K562 (cell line): ENCODE measurements around the gene DUSP10. TPM values are rescaled to one million over a fixed set of nuclear protein-coding genes. Genes with fewer than 3 reads are reported as not detected.

ENCODE experiments used
- CCAR2 ChIP-seq: fragments of 200-400 bp; formaldehyde crosslinking; IDR thresholded peaks from 2 replicates; pipeline ENCODE4 v1.6.1; 2017; ENCODE audit warnings: mild to moderate bottlenecking, low read depth, low read length
- CXXC5 ChIP-seq: fragments of 250-450 bp; sonication (Bioruptor Pico); IDR thresholded peaks from 2 replicates; pipeline ENCODE4 v1.8.0; 2022; ENCODE audit warnings: inconsistent platforms, mild to moderate bottlenecking, moderate library complexity
- FOSL1 ChIP-seq: fragments of 200-800 bp; sonication (Bioruptor generic); conservative IDR thresholded peaks from 2 replicates; pipeline ENCODE4 v1.6.1; 2016; ENCODE audit warnings: missing genetic modification characterization, missing compliant biosample characterization
- FOXK2 ChIP-seq, 2 experiments: fragments of 450-650 bp; IDR thresholded peaks in 1 of 2; conservative IDR thresholded peaks in 1 of 2; 2 replicates each; pipeline ENCODE4 v1.6.1; 2016; ENCODE audit warnings: low read depth in 2 of 2, mild to moderate bottlenecking in 1 of 2
- MBD2 ChIP-seq: sonication (generic); IDR thresholded peaks from 2 replicates; pipeline ENCODE4 v1.6.1; 2016; ENCODE audit warnings: low read depth, borderline replicate concordance
- NCOA4 ChIP-seq: fragments of 450-650 bp; IDR thresholded peaks from 2 replicates; pipeline ENCODE4 v1.6.1; 2018; ENCODE audit warnings: mild to moderate bottlenecking; ENCODE audit not compliant: partially characterized antibody
- NUFIP1 ChIP-seq: fragments of 450-650 bp; IDR thresholded peaks from 2 replicates; pipeline ENCODE4 v1.6.1; 2018; ENCODE audit not compliant: partially characterized antibody
- PTRF ChIP-seq: fragments of 450-650 bp; IDR thresholded peaks from 2 replicates; pipeline ENCODE4 v1.6.1; 2016; ENCODE audit warnings: mild to moderate bottlenecking, missing genetic modification characterization, missing compliant biosample characterization
- RBM15 ChIP-seq: fragments of 200-400 bp; formaldehyde crosslinking; IDR thresholded peaks from 2 replicates; pipeline ENCODE4 v1.6.1; 2018; ENCODE audit warnings: mild to moderate bottlenecking, low read length, moderate library complexity; ENCODE audit not compliant: insufficient read depth
- SETDB1 ChIP-seq: IDR thresholded peaks from one replicate; pipeline ENCODE4 v1.6.1; 2012; ENCODE audit warnings: low read length, control low read depth, inconsistent platforms
- SIRT6 ChIP-seq: IDR thresholded peaks from one replicate; pipeline ENCODE4 v1.6.1; 2012; ENCODE audit warnings: low read depth, mild to moderate bottlenecking, control low read depth, inconsistent platforms, low read length, moderate library complexity
- TFAM ChIP-seq: fragments of 250-450 bp; sonication (Bioruptor Pico); conservative IDR thresholded peaks from 2 replicates; pipeline ENCODE4 v1.5.0; 2021; ENCODE audit warnings: mild to moderate bottlenecking, moderate library complexity
- ZFP1 ChIP-seq: fragments of 450-650 bp; formaldehyde crosslinking; IDR thresholded peaks from 2 replicates; pipeline ENCODE4 v1.4.0; 2020; ENCODE audit warnings: mild to moderate bottlenecking, mixed read lengths
- ZNF589 ChIP-seq: fragments of 200-800 bp; sonication (Bioruptor generic); IDR thresholded peaks from 2 replicates; pipeline ENCODE4 v1.6.1; 2016; ENCODE audit warnings: low read depth, missing genetic modification characterization, missing compliant biosample characterization
- polyA plus RNA-seq, 8 experiments: library from polyadenylated mRNA; depleted of rRNA in 4 of 8; stranded (reverse) in 5 of 8; unstranded in 3 of 8; fragments of >200 nt; fragmentation: Nextera tagmentation in 2 of 8; fragmentation: Illumina TruSeq in 1 of 8; extraction: Ambion mirVana in 2 of 8; extraction: Trizol in 1 of 8; gene quantifications; 2 replicates each; pipeline versions ENCODE4 v1.2.1 to v1.2.3, GENCODE V29; 2011 to 2014; ENCODE audit warnings: inconsistent platforms in 1 of 8, missing spikeins in 1 of 8
- total RNA-seq, 7 experiments: library from RNA; depleted of rRNA in 6 of 7; stranded (reverse); fragments of >200 nt in 6 of 7; fragmentation: Illumina TruSeq in 2 of 7; extraction: Trizol in 2 of 7; gene quantifications; 2 replicates each; pipeline versions ENCODE4 v1.2.1 to v1.2.3, GENCODE V29; 2011 to 2021; ENCODE audit warnings: low replicate concordance in 1 of 7
- TF ChIP-seq, protein P1 (sequence below), 2 experiments: IDR thresholded peaks; 2 replicates each; pipeline ENCODE4 v1.6.1; 2012; ENCODE audit warnings: improper control_type of control experiment in 2 of 2, low read depth in 2 of 2, low read length in 2 of 2, borderline replicate concordance in 1 of 2
- TF ChIP-seq, protein P2 (sequence below): fragments of 250-450 bp; sonication (Bioruptor Pico); IDR thresholded peaks from 2 replicates; pipeline ENCODE4 v1.5.0; 2021
- TF ChIP-seq, protein P3 (sequence below): sonication (generic); IDR thresholded peaks from 2 replicates; pipeline ENCODE4 v1.6.1; 2016
- TF ChIP-seq, protein P4 (sequence below): sonication (generic); formaldehyde crosslinking; IDR thresholded peaks from 2 replicates; pipeline ENCODE4 v1.8.1; 2023; ENCODE audit warnings: mild to moderate bottlenecking, missing genetic modification reagents
- TF ChIP-seq, protein P5 (sequence below), 3 experiments: fragments of 200-800 bp in 1 of 3; fragments of 250-450 bp in 1 of 3; fragments of 450-650 bp in 1 of 3; sonication (Bioruptor Pico) in 1 of 3; sonication (Bioruptor generic) in 1 of 3; formaldehyde crosslinking in 1 of 3; IDR thresholded peaks; 2 replicates each; pipeline versions ENCODE4 v1.6.1 to v1.8.0; 2016 to 2022; ENCODE audit warnings: mild to moderate bottlenecking in 2 of 3, missing genetic modification characterization in 2 of 3, missing compliant biosample characterization in 1 of 3, moderate library complexity in 1 of 3

Gene DUSP10
- total and polyA plus RNA-seq, 9 of the 15 experiments (the other 6 are each of a cell fraction or from before 2014, with no cell fraction given): 1.7 to 8.3 (median 6.1) TPM

DNA sequence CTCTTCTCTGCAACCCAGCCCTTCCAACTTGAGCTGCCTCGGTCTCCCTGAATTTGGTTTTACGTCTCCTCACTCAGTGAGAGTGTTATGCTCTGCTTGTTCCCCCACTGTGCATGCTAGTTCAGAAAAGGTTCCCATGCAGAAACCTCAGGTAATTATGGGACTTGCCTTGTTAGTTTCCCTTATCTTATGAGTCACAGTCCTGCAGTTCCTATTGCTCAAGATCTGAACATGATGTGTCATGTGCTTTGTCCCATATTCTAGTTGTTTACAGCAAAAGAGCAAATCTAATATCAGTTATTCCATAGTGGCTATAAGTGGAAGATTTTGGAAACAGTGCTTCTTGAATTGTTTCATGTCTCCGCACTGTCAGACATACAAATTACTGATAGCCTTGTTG is 74.4 kb downstream of the DUSP10 start (continued):
- TF ChIP-seq, protein P1, sequence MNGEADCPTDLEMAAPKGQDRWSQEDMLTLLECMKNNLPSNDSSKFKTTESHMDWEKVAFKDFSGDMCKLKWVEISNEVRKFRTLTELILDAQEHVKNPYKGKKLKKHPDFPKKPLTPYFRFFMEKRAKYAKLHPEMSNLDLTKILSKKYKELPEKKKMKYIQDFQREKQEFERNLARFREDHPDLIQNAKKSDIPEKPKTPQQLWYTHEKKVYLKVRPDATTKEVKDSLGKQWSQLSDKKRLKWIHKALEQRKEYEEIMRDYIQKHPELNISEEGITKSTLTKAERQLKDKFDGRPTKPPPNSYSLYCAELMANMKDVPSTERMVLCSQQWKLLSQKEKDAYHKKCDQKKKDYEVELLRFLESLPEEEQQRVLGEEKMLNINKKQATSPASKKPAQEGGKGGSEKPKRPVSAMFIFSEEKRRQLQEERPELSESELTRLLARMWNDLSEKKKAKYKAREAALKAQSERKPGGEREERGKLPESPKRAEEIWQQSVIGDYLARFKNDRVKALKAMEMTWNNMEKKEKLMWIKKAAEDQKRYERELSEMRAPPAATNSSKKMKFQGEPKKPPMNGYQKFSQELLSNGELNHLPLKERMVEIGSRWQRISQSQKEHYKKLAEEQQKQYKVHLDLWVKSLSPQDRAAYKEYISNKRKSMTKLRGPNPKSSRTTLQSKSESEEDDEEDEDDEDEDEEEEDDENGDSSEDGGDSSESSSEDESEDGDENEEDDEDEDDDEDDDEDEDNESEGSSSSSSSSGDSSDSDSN (IDR thresholded peaks at IDR 0.05; ENCODE audit: borderline replicate concordance in 1 of 2, low read depth in 2 of 2, low read length in 2 of 2): peak in 1 of 2 experiments; percentile 23; a peak in 1 of 4 replicates
- peak; percentile 33; the same call in 1 of the 2 replicates for TF ChIP-seq PTRF
- TF ChIP-seq, protein P2, sequence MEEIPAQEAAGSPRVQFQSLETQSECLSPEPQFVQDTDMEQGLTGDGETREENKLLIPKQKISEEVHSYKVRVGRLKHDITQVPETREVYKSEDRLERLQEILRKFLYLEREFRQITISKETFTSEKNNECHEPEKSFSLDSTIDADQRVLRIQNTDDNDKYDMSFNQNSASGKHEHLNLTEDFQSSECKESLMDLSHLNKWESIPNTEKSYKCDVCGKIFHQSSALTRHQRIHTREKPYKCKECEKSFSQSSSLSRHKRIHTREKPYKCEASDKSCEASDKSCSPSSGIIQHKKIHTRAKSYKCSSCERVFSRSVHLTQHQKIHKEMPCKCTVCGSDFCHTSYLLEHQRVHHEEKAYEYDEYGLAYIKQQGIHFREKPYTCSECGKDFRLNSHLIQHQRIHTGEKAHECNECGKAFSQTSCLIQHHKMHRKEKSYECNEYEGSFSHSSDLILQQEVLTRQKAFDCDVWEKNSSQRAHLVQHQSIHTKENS (CRISPR knock-in tag): no peak
- TF ChIP-seq, protein P3, sequence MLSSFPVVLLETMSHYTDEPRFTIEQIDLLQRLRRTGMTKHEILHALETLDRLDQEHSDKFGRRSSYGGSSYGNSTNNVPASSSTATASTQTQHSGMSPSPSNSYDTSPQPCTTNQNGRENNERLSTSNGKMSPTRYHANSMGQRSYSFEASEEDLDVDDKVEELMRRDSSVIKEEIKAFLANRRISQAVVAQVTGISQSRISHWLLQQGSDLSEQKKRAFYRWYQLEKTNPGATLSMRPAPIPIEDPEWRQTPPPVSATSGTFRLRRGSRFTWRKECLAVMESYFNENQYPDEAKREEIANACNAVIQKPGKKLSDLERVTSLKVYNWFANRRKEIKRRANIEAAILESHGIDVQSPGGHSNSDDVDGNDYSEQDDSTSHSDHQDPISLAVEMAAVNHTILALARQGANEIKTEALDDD: peak; percentile 85
- no peak for TF ChIP-seq ZFP1
- TF ChIP-seq, protein P4, sequence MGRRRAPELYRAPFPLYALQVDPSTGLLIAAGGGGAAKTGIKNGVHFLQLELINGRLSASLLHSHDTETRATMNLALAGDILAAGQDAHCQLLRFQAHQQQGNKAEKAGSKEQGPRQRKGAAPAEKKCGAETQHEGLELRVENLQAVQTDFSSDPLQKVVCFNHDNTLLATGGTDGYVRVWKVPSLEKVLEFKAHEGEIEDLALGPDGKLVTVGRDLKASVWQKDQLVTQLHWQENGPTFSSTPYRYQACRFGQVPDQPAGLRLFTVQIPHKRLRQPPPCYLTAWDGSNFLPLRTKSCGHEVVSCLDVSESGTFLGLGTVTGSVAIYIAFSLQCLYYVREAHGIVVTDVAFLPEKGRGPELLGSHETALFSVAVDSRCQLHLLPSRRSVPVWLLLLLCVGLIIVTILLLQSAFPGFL (CRISPR knock-in tag): no peak
- TF ChIP-seq ZNF589 (CRISPR knock-in tag): 0 out of 2 replicates have a peak, but pooled peaks have one; percentile 71
- no peak for TF ChIP-seq CCAR2
- TF ChIP-seq, protein P5, sequence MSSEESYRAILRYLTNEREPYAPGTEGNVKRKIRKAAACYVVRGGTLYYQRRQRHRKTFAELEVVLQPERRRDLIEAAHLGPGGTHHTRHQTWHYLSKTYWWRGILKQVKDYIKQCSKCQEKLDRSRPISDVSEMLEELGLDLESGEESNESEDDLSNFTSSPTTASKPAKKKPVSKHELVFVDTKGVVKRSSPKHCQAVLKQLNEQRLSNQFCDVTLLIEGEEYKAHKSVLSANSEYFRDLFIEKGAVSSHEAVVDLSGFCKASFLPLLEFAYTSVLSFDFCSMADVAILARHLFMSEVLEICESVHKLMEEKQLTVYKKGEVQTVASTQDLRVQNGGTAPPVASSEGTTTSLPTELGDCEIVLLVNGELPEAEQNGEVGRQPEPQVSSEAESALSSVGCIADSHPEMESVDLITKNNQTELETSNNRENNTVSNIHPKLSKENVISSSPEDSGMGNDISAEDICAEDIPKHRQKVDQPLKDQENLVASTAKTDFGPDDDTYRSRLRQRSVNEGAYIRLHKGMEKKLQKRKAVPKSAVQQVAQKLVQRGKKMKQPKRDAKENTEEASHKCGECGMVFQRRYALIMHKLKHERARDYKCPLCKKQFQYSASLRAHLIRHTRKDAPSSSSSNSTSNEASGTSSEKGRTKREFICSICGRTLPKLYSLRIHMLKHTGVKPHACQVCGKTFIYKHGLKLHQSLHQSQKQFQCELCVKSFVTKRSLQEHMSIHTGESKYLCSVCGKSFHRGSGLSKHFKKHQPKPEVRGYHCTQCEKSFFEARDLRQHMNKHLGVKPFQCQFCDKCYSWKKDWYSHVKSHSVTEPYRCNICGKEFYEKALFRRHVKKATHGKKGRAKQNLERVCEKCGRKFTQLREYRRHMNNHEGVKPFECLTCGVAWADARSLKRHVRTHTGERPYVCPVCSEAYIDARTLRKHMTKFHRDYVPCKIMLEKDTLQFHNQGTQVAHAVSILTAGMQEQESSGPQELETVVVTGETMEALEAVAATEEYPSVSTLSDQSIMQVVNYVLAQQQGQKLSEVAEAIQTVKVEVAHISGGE (CRISPR knock-in tag; IDR thresholded peaks at IDR 0.05): peak in 1 of 3 experiments; percentile 47; a peak in 1 of 6 replicates
- no peak for TF ChIP-seq SETDB1
- TF ChIP-seq TFAM (CRISPR knock-in tag): no peak
- TF ChIP-seq NUFIP1: no peak
- no peak for TF ChIP-seq MBD2
- TF ChIP-seq SIRT6: no peak
- peak; percentile 66 to 79 for TF ChIP-seq FOXK2 (conservative IDR thresholded peaks at IDR 0.05 in 1 of 2, IDR thresholded peaks at IDR 0.05 in 1 of 2; ENCODE audit: low read depth in 2 of 2)
- peak; percentile 51; the same call in 1 of the 2 replicates for TF ChIP-seq CXXC5
- no peak for TF ChIP-seq NCOA4
- TF ChIP-seq FOSL1: peak; percentile 99
- TF ChIP-seq RBM15: no peak
